Measurements from ENCODE around the gene EFEMP2.

The EFEMP2 gene

DNA sequence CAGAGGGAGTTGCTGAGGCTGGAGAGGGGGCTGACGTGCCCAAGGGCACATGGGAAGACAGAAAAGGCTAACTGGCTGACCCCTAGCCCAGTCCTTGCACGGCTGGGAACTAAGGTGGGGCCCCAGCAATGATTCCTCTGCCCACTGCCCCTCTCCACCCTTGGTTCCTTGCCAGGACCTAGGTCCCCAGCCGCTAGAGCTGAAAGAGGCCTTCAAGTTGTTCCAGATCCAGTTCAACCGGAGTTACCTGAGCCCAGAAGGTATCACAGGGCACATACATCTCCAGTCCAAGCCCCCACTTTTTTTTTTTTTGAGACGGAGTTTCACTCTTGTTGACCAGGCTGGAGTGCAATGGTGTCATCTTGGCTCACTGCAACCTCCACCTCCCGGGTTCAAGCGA is 7.4 kb upstream of the EFEMP2 start:
- Histone ChIP-seq H4K20me1 (ENCODE audit: insufficient read depth) (no peaks in the 10 kb centered on the region), H3K36me3 (ENCODE audit: insufficient read depth) (no peaks in the 10 kb centered on the region), H3K27me3 (ENCODE audit: insufficient read depth, low read depth) (no peaks in the 10 kb centered on the region), H2AFZ (ENCODE audit: low read depth) (no peak overlapping the region), H3K4me1 (ENCODE audit: low read depth, poor library complexity, severe bottlenecking) (peaks cover 9% of the 10 kb centered on the region), H3K4me2 (no peak overlapping the region), H3K4me3 (IDR thresholded peaks at IDR 0.05; ENCODE audit: insufficient read depth, low read depth, low read length) (no peak overlapping the region), H3K27ac (no peak overlapping the region), H3K9ac (no peak overlapping the region), H3K79me2 (ENCODE audit: insufficient read depth, low read depth) (no peaks in the 10 kb centered on the region)
- no peak for TF ChIP-seq CTCF (conservative IDR thresholded peaks at IDR 0.05; ENCODE audit: low read depth, low read length)

GRCh38 chr11:65879617-65880016 is 7.0 kb upstream of the EFEMP2 start, which contains the start of gene CTSW:
Gene CTSW, plus strand, starts transcription at chr11:65879837. Its CDS starts 18 bp downstream, at chr11:65879855.
- Histone ChIP-seq H3K79me2 (ENCODE audit: insufficient read depth, low read depth) (no peaks in the 10 kb centered on the region), H3K36me3 (ENCODE audit: insufficient read depth) (no peaks in the 10 kb centered on the region), H2AFZ (ENCODE audit: low read depth) (no peak within 1 kb of the TSS), H3K4me1 (ENCODE audit: low read depth, poor library complexity, severe bottlenecking) (peaks cover 5% of the 10 kb centered on the region), H3K27me3 (ENCODE audit: insufficient read depth, low read depth) (no peaks in the 10 kb centered on the region), H3K9ac (no peak within 1 kb of the TSS), H4K20me1 (ENCODE audit: insufficient read depth) (no peaks in the 10 kb centered on the region), H3K4me2 (no peak within 1 kb of the TSS), H3K4me3 (IDR thresholded peaks at IDR 0.05; ENCODE audit: insufficient read depth, low read depth, low read length) (no peak within 1 kb of the TSS), H3K27ac (no peak within 1 kb of the TSS)
- no peak for TF ChIP-seq CTCF (conservative IDR thresholded peaks at IDR 0.05; ENCODE audit: low read depth, low read length)

- peak overlapping the region; percentile 91 for H2AFZ ChIP-seq (ENCODE audit: low read depth)
- no peak overlapping the region; the same call in 1 of the 2 replicates for H3K27ac ChIP-seq
- TF ChIP-seq CTCF (conservative IDR thresholded peaks at IDR 0.05; ENCODE audit: low read depth, low read length) = no peak
Observed at GRCh38 chr11:65873318-65874156, 937 bp upstream of the EFEMP2 start.

GRCh38 chr11:65871811-65872548 is 620 bp downstream of the EFEMP2 start:
- H3K4me3 ChIP-seq (IDR thresholded peaks at IDR 0.05; ENCODE audit: insufficient read depth, low read depth, low read length) = no peak overlapping the region
- H4K20me1 ChIP-seq (ENCODE audit: insufficient read depth) = no peaks in the 10 kb centered on the region
- H3K4me1 ChIP-seq (ENCODE audit: low read depth, poor library complexity, severe bottlenecking) = peaks cover 13% of the 10 kb centered on the region
- H3K27me3 ChIP-seq (ENCODE audit: insufficient read depth, low read depth) = no peaks in the 10 kb centered on the region
- H2AFZ ChIP-seq (ENCODE audit: low read depth) = no peak overlapping the region
- no peak overlapping the region for H3K27ac ChIP-seq
- H3K9ac ChIP-seq = no peak overlapping the region
- H3K4me2 ChIP-seq = no peak overlapping the region
- TF ChIP-seq CTCF (conservative IDR thresholded peaks at IDR 0.05; ENCODE audit: low read depth, low read length) = no peak
- no peaks in the 10 kb centered on the region for H3K79me2 ChIP-seq (ENCODE audit: insufficient read depth, low read depth)
- no peaks in the 10 kb centered on the region for H3K36me3 ChIP-seq (ENCODE audit: insufficient read depth)

More at GRCh38 chr11:65873318-65874156, 937 bp upstream of the EFEMP2 start:
- peak overlapping the region; percentile 47; the same call in 1 of the 2 replicates for H3K9ac ChIP-seq
- peaks cover 13% of the 10 kb centered on the region for H3K4me1 ChIP-seq (ENCODE audit: low read depth, poor library complexity, severe bottlenecking)
- no peak overlapping the region for H3K4me3 ChIP-seq (IDR thresholded peaks at IDR 0.05; ENCODE audit: insufficient read depth, low read depth, low read length)
- no peaks in the 10 kb centered on the region for H3K36me3 ChIP-seq (ENCODE audit: insufficient read depth)
- no peaks in the 10 kb centered on the region for H3K79me2 ChIP-seq (ENCODE audit: insufficient read depth, low read depth)
- no peaks in the 10 kb centered on the region for H4K20me1 ChIP-seq (ENCODE audit: insufficient read depth)
- H3K27me3 ChIP-seq (ENCODE audit: insufficient read depth, low read depth) = no peaks in the 10 kb centered on the region
- H3K4me2 ChIP-seq = peak overlapping the region; percentile 95
